Activated CD8-positive, alpha-beta memory T cell treated with anti-CD3 and anti-CD28 coated beads for 48 hours (primary cell): ENCODE data around the gene THSD7A.
"Not testable (repeated sequence)": the region's sequence is repeated elsewhere in the genome, so short reads cannot be mapped to it uniquely, and the experiment has no call there.

Experiments used
- DNase-seq, 3 experiments: peaks; one replicate each; pipeline ENCODE4 v3.0.0-alpha.2; 2020; ENCODE audit warnings: low read depth in 2 of 3, low spot score in 2 of 3

THSD7A gene

DNA sequence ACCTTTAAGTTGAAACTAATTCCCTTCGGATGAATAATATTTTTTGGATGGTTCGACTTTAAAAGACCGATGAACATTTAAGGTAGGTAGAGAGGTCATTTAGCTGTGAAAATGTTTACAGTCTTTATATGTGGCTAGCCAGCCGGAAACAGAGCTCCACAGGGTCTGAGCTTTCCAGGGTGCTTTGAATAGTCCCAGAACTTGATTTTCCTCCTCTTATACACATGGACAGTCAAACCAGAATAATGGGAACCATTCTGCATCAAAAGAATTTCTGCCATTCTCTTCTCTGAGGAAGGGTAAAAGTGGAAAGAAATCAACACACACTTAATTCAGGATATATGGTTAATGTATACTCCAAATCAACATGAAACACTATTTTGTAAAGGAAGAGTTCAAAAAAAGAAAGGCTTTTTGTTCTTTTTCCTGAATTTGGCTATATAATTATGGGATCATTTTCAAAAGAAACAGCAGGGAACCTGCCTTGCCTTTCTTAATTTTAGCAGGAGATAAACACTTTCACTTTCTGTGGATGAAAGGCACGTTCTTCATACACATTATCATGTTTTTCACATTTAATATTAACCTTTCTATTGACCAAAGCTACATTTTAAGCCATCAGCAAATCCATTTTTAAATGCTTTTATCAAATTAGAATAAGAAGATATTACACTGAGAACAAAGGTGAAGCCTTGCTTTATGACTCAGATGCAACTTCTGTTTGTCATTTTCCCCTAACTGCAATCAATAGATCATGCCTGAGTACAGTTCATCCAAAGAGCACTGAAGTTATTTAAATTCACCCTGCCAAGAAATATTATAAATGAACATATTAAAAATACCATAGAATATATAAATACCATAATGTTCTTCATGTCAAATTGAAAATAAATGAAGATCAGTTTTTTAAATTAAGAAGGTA is 307.3 kb downstream of the THSD7A start:
- no peak for DNase-seq

- DNase-seq, result not testable (repeated sequence)
Measured at GRCh38 chr7:11521964-11522499, 310.0 kb downstream of the THSD7A start.

DNA sequence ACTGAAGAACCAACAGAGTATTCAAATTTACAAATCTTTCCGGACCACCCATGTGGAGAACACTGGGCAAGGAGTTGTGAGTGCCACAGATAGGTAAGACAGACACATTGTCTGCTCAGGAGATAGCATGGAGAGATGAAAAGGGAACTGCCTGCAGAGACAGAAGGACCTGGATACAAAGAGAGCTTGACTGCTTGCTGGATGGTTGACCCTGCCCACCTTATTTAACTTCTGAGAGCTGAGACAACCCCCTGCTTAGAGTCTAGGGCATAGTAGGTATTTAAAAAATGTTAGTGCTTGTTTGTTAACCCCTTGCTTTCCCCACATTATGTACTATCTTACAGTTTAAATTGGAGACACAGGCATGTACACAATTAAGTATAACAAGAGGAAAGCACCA is 314.1 kb downstream of the THSD7A start:
- DNase-seq, result no peak

- DNase-seq, result no peak
Measured at GRCh38 chr7:11516328-11516727, 315.7 kb downstream of the THSD7A start.

DNA sequence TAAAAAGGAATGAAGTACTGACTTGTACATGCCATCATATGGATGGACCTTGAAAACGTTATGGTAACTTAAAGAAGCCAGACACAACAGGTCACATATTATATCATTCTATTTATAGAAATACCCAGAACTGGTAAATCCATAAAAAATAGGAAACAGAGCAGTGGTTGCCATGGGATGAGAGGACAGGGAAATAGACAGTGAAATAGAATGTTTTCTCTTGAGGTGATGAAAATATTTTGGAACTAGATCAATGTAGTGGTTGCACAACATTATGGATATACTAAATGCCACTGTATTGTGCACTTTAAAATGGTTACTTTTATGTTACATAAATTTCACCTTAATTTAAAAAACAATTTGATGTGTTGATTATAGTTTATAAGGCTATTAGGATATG is 318.5 kb downstream of the THSD7A start:
- no peak for DNase-seq

- no peak for DNase-seq
Measured at GRCh38 chr7:11507929-11508328, 324.1 kb downstream of the THSD7A start.

GRCh38 chr7:11506417-11506816 is 325.6 kb downstream of the THSD7A start:
- DNase-seq, result no peak

DNA sequence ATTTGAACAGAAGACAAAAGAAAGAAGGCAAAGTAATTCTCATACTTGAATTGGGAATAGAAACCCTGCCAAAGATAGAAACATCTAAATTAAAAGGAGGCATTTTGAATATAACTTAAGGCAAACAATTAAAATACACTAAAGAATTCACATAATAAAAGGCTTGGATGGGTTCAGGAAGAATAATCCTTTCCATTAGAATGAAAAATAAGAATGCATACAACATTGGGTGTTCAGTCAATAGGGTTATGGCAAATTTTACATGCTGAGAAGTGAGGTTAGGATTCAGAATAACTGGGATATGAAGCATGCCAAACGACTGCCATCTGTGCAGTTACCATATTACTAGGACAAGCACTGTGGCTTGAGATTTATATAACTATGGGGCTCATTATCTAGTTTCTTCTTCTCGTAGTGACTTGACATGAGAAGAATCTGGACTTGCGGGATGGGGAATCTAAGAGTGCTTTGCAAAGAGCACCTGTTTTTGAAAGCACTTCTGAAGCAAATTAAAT is 326.5 kb downstream of the THSD7A start:
- no peak for DNase-seq

- no peak for DNase-seq
Measured at GRCh38 chr7:11492307-11492706, 339.7 kb downstream of the THSD7A start.

GRCh38 chr7:11491811-11492210 is 340.2 kb downstream of the THSD7A start:
- no peak for DNase-seq

GRCh38 chr7:11489280-11489679 is 342.7 kb downstream of the THSD7A start:
- no peak for DNase-seq

DNA sequence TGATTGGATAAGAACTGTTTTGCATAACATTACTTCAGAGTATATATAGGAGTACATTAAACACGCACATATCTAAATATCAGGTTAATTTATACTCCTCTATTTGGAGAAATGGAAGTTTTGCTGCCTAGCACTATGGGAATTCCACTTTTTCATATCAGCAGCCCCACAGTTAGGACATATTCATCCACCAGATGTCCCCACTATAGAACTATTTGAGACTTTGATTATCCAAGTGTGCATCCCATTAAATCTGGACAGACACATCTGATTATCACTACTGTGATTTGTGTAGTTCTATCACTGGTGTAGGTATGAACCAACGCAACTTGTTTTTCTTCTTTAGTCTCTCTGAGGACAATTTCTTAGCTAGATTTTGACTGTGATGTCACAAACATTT is 345.7 kb downstream of the THSD7A start:
- no peak for DNase-seq

- no peak for DNase-seq
Measured at GRCh38 chr7:11485636-11486035, 346.4 kb downstream of the THSD7A start.

DNA sequence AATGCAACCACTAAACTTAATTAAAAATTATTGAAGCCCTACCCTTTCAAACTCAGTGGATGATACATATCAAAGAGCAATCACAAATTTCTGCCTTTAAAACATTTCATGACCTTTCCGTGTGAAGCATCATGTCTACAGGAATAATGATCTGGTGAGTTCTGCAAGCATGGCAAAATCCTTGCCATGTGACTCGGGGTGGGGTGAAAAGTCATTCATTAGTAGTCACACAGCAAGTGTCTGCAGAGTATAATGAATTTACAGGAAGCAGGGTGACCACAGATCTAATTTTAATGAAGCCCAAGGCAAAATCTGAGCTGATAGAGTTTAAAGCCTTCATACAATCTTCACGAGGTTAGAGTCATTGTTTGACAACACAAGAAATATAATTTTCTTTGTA is 351.9 kb downstream of the THSD7A start:
- DNase-seq, result no peak

DNA sequence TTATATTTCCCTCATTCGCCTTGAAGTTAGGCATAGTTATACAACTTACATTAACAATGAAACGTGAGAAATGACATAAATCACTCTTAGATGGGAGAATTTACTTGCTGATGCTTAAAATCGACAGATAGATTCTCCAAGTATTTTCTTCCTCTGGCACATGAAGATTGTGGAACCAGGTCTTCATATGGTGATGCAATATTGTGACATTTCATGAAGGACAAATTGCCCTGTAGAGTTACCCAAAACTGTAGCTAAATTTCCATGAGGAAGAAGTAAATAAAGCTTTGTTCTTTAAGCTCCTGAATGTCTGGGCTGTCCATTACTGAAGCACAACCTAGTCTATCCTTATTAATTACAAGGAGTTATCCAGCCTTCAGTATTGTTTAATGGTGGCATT is 353.1 kb downstream of the THSD7A start:
- DNase-seq, result no peak

DNA sequence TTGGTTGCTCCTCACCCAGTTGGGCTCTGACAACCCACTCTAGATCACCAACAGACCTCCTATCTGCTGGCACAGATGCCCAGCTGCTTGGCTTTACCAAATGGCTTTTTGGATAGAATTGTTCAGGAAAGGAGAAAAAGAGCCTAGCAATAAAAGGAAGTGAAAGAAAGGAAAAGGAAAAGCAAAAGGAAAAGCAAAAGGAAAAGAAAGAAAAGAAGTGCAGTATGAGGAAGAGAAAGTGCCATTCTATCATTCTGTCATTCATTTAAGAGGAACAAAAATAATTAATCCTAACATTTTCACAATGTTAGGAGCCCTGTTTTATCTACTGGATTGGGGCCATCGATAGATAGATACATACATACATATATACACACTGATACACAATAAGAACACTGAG is 353.6 kb downstream of the THSD7A start:
- no peak for DNase-seq

DNA sequence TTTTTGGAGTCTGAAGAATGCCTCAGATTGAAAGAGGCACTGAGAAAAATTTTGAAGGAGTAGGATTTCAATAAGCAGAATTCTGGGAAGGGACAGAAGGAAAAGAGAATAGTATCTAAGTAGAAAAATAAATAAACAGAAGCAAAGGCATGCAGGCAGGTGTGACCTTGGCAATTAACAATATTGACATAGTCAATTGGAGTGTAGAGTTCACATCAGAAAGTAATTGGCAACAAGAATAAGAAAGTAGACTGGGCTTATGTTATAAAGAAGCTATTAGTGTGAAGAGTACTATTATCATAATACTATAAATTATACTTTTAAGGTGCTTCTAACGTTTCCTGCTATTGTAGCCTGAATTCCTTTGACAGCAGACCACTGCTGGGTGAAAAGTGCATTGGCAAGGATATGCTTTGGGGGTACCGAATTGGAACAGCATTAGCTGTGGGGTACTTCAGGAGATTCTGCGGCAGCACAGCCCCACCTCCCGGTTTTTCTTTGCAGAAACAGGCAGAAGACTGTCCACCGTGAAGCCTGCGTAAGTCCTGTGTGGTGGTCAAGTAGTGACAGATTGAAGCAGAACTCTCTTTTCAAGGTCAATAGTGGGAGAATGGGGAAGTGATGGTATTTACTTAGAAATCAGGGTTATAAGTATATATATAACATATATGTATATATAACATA is 357.0 kb downstream of the THSD7A start:
- DNase-seq, result no peak

GRCh38 chr7:11473807-11474424 is 358.1 kb downstream of the THSD7A start:
- DNase-seq, result no peak

GRCh38 chr7:11473220-11473619 is 358.8 kb downstream of the THSD7A start:
- no peak for DNase-seq

DNA sequence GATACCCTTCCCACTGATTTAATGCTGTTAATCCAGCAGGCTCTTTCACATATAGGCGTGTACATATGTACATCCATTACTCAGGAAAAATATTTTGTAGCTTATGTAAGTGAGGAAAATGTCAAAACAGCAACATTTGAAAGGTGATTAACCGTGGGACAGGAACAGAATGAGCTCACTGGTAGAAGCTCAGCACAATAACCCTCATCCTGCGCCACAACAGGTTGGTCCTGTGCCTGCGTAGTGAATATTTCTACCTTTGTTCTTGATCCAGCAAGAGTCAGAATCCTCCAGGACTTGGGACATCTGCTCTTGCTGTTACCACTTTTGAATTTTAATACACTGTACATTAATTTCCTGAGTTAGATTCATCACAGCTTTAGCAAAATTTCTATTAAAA is 359.4 kb downstream of the THSD7A start:
- no peak for DNase-seq

GRCh38 chr7:11471255-11471654 is 360.7 kb downstream of the THSD7A start:
- DNase-seq, result no peak
